ENCODE data around the gene KDM4C. TPM values are rescaled to one million over a fixed set of nuclear protein-coding genes. Genes with fewer than 3 reads are reported as not detected.

The KDM4C gene
- total RNA-seq, 4 donors from 2014 or later, result 39.0 to 113 (median 43.9) TPM

DNA sequence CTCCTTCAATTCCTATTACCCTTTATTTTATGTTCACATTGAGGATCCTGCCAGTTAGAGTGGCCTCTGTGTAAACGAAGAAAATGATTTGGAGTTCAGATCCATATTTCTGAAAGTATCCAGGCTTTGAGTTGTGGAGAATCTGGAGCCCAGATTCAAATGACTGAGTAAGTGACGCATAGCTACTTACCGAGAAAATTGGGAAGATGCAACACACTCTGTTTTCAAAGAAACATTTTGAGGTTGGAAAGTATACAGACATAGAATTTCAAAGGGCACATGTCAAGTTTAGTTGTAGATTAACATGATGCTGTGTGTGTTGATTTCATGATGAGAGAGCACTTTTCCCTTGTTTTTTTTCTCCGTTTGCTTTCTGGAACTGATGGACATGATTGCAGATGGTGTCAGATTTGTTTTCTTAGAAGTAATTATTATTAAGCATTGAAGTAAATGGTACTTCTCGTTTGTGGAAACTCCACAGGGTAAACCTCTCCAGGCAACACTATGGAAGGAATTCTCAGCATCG lies 148.1 kb downstream of the KDM4C start:
- TF ChIP-seq EP300 (IDR thresholded peaks at IDR 0.05) (no peak), POLR2A (IDR thresholded peaks at IDR 0.05) (no peak), POLR2AphosphoS5 (IDR thresholded peaks at IDR 0.05) (no peak)
- TF ChIP-seq, protein P1, sequence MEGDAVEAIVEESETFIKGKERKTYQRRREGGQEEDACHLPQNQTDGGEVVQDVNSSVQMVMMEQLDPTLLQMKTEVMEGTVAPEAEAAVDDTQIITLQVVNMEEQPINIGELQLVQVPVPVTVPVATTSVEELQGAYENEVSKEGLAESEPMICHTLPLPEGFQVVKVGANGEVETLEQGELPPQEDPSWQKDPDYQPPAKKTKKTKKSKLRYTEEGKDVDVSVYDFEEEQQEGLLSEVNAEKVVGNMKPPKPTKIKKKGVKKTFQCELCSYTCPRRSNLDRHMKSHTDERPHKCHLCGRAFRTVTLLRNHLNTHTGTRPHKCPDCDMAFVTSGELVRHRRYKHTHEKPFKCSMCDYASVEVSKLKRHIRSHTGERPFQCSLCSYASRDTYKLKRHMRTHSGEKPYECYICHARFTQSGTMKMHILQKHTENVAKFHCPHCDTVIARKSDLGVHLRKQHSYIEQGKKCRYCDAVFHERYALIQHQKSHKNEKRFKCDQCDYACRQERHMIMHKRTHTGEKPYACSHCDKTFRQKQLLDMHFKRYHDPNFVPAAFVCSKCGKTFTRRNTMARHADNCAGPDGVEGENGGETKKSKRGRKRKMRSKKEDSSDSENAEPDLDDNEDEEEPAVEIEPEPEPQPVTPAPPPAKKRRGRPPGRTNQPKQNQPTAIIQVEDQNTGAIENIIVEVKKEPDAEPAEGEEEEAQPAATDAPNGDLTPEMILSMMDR (IDR thresholded peaks at IDR 0.05), result no peak
- Histone ChIP-seq H3K4me3 (no peak overlapping the region), H3K27ac (no peak overlapping the region), H3K9me3 (no peaks in the 10 kb centered on the region), H3K27me3 (no peaks in the 10 kb centered on the region), H3K4me1 (peaks cover 4% of the 10 kb centered on the region), H3K36me3 (no peaks in the 10 kb centered on the region)
- no peak for DNase-seq (ENCODE audit: low spot score in 2 of 2)
- WGBS, result 88% methylated on average over 6 of the region's 6 CpGs

GRCh38 chr9:6907772-6908381 lies 150.1 kb downstream of the KDM4C start:
- no peaks in the 10 kb centered on the region for H3K27me3 ChIP-seq
- no peaks in the 10 kb centered on the region for H3K4me1 ChIP-seq
- no peak overlapping the region for H3K4me3 ChIP-seq
- H3K27ac ChIP-seq, result no peak overlapping the region
- DNase-seq (ENCODE audit: low spot score in 2 of 2), result no peak
- 87% methylated on average over 4 of the region's 4 CpGs for WGBS
- no peaks in the 10 kb centered on the region for H3K36me3 ChIP-seq
- no peak for TF ChIP-seq POLR2A (IDR thresholded peaks at IDR 0.05)
- TF ChIP-seq, protein P1 (IDR thresholded peaks at IDR 0.05), result peak; percentile 15 to 23
- no peak for TF ChIP-seq POLR2AphosphoS5 (IDR thresholded peaks at IDR 0.05)
- no peak for TF ChIP-seq EP300 (IDR thresholded peaks at IDR 0.05)
- no peaks in the 10 kb centered on the region for H3K9me3 ChIP-seq

- no peak for TF ChIP-seq POLR2AphosphoS5 (IDR thresholded peaks at IDR 0.05)
- no peak for TF ChIP-seq EP300 (IDR thresholded peaks at IDR 0.05)
- no peak for TF ChIP-seq POLR2A (IDR thresholded peaks at IDR 0.05)
- TF ChIP-seq, protein P1 (IDR thresholded peaks at IDR 0.05), result no peak
- Histone ChIP-seq H3K4me1 (no peaks in the 10 kb centered on the region), H3K9me3 (no peaks in the 10 kb centered on the region), H3K4me3 (no peak overlapping the region), H3K27me3 (no peaks in the 10 kb centered on the region), H3K27ac (no peak overlapping the region), H3K36me3 (no peaks in the 10 kb centered on the region)
- no peak for DNase-seq (ENCODE audit: low spot score in 2 of 2)
- WGBS, result 71% methylated on average over 1 of the region's 1 CpG
Measured at GRCh38 chr9:6909181-6909580, 151.4 kb downstream of the KDM4C start.

DNA sequence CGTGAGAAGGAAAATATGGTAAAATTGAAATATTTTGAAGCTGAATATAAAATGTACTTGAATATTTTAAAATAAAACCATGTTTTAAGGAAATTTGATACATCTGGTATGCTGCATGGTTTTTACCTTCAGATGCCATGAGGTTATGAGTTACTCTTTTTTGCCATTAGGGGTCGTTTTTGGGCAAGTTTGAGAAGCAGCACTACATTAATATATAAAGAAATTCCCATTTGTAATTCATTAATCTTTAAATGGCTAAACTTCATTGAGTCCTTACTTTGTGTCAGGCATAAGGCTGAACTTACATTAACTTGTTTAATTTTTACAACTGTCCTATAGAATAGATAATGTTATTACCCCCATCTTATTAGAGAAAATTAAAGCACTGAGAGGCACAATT lies 152.3 kb downstream of the KDM4C start:
- TF ChIP-seq POLR2AphosphoS5 (IDR thresholded peaks at IDR 0.05) (no peak), EP300 (IDR thresholded peaks at IDR 0.05) (no peak), POLR2A (IDR thresholded peaks at IDR 0.05) (no peak)
- TF ChIP-seq, protein P1 (IDR thresholded peaks at IDR 0.05), result no peak
- H3K4me3 ChIP-seq, result no peak overlapping the region
- H3K27ac ChIP-seq, result no peak overlapping the region
- no peaks in the 10 kb centered on the region for H3K36me3 ChIP-seq
- no peaks in the 10 kb centered on the region for H3K9me3 ChIP-seq
- no peaks in the 10 kb centered on the region for H3K4me1 ChIP-seq
- no peak for DNase-seq (ENCODE audit: low spot score in 2 of 2)
- 56% methylated on average over 2 of the region's 2 CpGs for WGBS
- no peaks in the 10 kb centered on the region for H3K27me3 ChIP-seq

- H3K36me3 ChIP-seq, result no peaks in the 10 kb centered on the region
- WGBS, result 90% methylated on average over 3 of the region's 3 CpGs
Measured at GRCh38 chr9:6910497-6910896, 152.7 kb downstream of the KDM4C start.

More at GRCh38 chr9:6910497-6910896, 152.7 kb downstream of the KDM4C start:
- H3K4me3 ChIP-seq, result no peak overlapping the region
- TF ChIP-seq EP300 (IDR thresholded peaks at IDR 0.05), result no peak
- no peak for TF ChIP-seq POLR2AphosphoS5 (IDR thresholded peaks at IDR 0.05)
- TF ChIP-seq, protein P1 (IDR thresholded peaks at IDR 0.05), result no peak
- no peak for TF ChIP-seq POLR2A (IDR thresholded peaks at IDR 0.05)
- DNase-seq (ENCODE audit: low spot score in 2 of 2), result no peak
- H3K27ac ChIP-seq, result no peak overlapping the region
- H3K27me3 ChIP-seq, result no peaks in the 10 kb centered on the region
- no peaks in the 10 kb centered on the region for H3K9me3 ChIP-seq
- no peaks in the 10 kb centered on the region for H3K4me1 ChIP-seq
